ENCODE data around the gene RAB4B. TPM values are rescaled to one million over a fixed set of nuclear protein-coding genes. Genes with fewer than 3 reads are reported as not detected.

The RAB4B gene
- total and polyA plus RNA-seq, 2 of the 13 experiments (the other 11 are each of a cell fraction or from before 2014, with no cell fraction given) = 3.3 to 5.4 TPM

GRCh38 chr19:40831502-40832430, 53.7 kb downstream of the RAB4B start (continued):
- no peak for TF ChIP-seq TEAD2 (CRISPR knock-in tag; IDR thresholded peaks at IDR 0.05)
- TF ChIP-seq TMF1 (CRISPR knock-in tag; IDR thresholded peaks at IDR 0.05; ENCODE audit: low read depth) = no peak
- 0 out of 2 replicates have a peak, but pooled peaks have one; percentile 59 for TF ChIP-seq ZNF142 (CRISPR knock-in tag; IDR thresholded peaks at IDR 0.05)
- TF ChIP-seq ZNF501 (CRISPR knock-in tag; IDR thresholded peaks at IDR 0.05) = no peak
- TF ChIP-seq TFAP4 (IDR thresholded peaks at IDR 0.05; ENCODE audit: borderline replicate concordance, low read depth) = peak; percentile 51; the same call in 1 of the 2 replicates
- peak; percentile 93 for TF ChIP-seq HMG20A (CRISPR knock-in tag; IDR thresholded peaks at IDR 0.05; ENCODE audit: borderline replicate concordance)
- TF ChIP-seq ELF3 (CRISPR knock-in tag; IDR thresholded peaks at IDR 0.05) = 0 out of 2 replicates have a peak, but pooled peaks have one; percentile 17
- peak; percentile 97 for TF ChIP-seq CBFB (CRISPR knock-in tag; IDR thresholded peaks at IDR 0.05)
- peak; percentile 67 for TF ChIP-seq RCOR2 (CRISPR knock-in tag; IDR thresholded peaks at IDR 0.05)
- TF ChIP-seq SMAD3 (CRISPR knock-in tag; IDR thresholded peaks at IDR 0.05) = peak; percentile 88; the same call in 1 of the 2 replicates
- peak; percentile 96 for TF ChIP-seq GATAD2A (CRISPR knock-in tag; IDR thresholded peaks at IDR 0.05)
- peak; percentile 97 for TF ChIP-seq PPARG (CRISPR knock-in tag; conservative IDR thresholded peaks at IDR 0.05)
- peak; percentile 39; the same call in 1 of the 2 replicates for TF ChIP-seq POGZ (CRISPR knock-in tag; IDR thresholded peaks at IDR 0.05)
- peak in 1 of 2 experiments; percentile 30; a peak in 1 of 4 replicates for TF ChIP-seq REST (IDR thresholded peaks at IDR 0.05; ENCODE audit: borderline replicate concordance in 1 of 2, low read depth in 1 of 2, low read length in 2 of 2)
- peak; percentile 56; the same call in 1 of the 2 replicates for TF ChIP-seq MIXL1 (CRISPR knock-in tag; IDR thresholded peaks at IDR 0.05)
- peak; percentile 75 for TF ChIP-seq FOXP1 (IDR thresholded peaks at IDR 0.05)
- peak; percentile 93 for TF ChIP-seq FOXP1 (CRISPR knock-in tag; IDR thresholded peaks at IDR 0.05)
- peak; percentile 40; the same call in 1 of the 2 replicates for TF ChIP-seq E2F1 (CRISPR knock-in tag; IDR thresholded peaks at IDR 0.05)
- TF ChIP-seq SALL2 (CRISPR knock-in tag; IDR thresholded peaks at IDR 0.05) = peak; percentile 61; the same call in 1 of the 2 replicates
